Activated CD4-positive, alpha-beta T cell treated with anti-CD3 and anti-CD28 coated beads, Interleukin-2, amount 10 ng/mL, durations not matched to agents 7 days and 5 days (primary cell): Measurements from ENCODE around the gene SYT7. TPM values are rescaled to one million over a fixed set of nuclear protein-coding genes. Genes with fewer than 3 reads are reported as not detected.
"Not testable (repeated sequence)": the region's sequence is repeated elsewhere in the genome, so short reads cannot be mapped to it uniquely, and the experiment has no call there.

ENCODE experiments used
- CTCF ChIA-PET: fragments of 350-600 bp; sonication (Branson Sonifier 250); formaldehyde crosslinking; loops from one replicate; lab custom pipeline; 2021; ENCODE audit warnings: antibody characterized with exemption; lab: Charles Lee
- POLR2A ChIA-PET: fragments of 350-600 bp; sonication (Branson Sonifier 250); formaldehyde crosslinking; loops from one replicate; lab custom pipeline; 2021; ENCODE audit warnings: antibody characterized with exemption; lab: Charles Lee
- DNase-seq: peaks from one replicate; pipeline ENCODE4 v3.0.0-alpha.2; 2020
- H3K27ac Mint-ChIP-seq: one replicate; pipeline ENCODE4 v1.8.0; 2021; ENCODE audit warnings: mild to moderate bottlenecking, moderate library complexity, mixed read lengths
- H3K27me3 Mint-ChIP-seq: one replicate; pipeline ENCODE4 v1.8.0; 2021; ENCODE audit warnings: mixed read lengths
- H3K36me3 Mint-ChIP-seq: one replicate; pipeline ENCODE4 v1.8.0; 2021; ENCODE audit warnings: low read depth, mixed read lengths
- H3K4me1 Mint-ChIP-seq: one replicate; pipeline ENCODE4 v1.8.0; 2021; ENCODE audit warnings: mixed read lengths
- H3K4me3 Mint-ChIP-seq: one replicate; pipeline ENCODE4 v1.8.0; 2021; ENCODE audit warnings: mild to moderate bottlenecking, moderate library complexity, mixed read lengths
- H3K9me3 Mint-ChIP-seq: one replicate; pipeline ENCODE4 v1.8.0; 2021; ENCODE audit warnings: mixed read lengths
- total RNA-seq, 2 experiments: library from RNA; stranded (reverse); gene quantifications; one replicate each; pipeline ENCODE4 v1.2.3, GENCODE V29; 2021

The SYT7 gene
- total RNA-seq, 2 experiments from 2014 or later: not detected

- DNase-seq: peak; percentile 20
- Mint-ChIP-seq H3K9me3 (no peaks in the 10 kb centered on the region), H3K27me3 (no peaks in the 10 kb centered on the region), H3K36me3 (no peaks in the 10 kb centered on the region), H3K27ac (no peak overlapping the region), H3K4me3 (no peak overlapping the region), H3K4me1 (peaks cover 7% of the 10 kb centered on the region)
- ChIA-PET POLR2A (no interaction called here), CTCF (interaction anchor here (0.6 to 1.3 kb wide), 4 partner anchors 19 to 84 kb away, joined by 3 to 10 read pairs (median 4); partner anchors contain the start of gene LRRC10B)
Observed at GRCh38 chr11:61482513-61482912, 98.4 kb downstream of the SYT7 start.

GRCh38 chr11:61481806-61482205 is 99.1 kb downstream of the SYT7 start:
- H3K36me3 Mint-ChIP-seq: no peaks in the 10 kb centered on the region

GRCh38 chr11:61480994-61481335 is 99.9 kb downstream of the SYT7 start:
- no peaks in the 10 kb centered on the region for H3K9me3 Mint-ChIP-seq
- no peak overlapping the region for H3K27ac Mint-ChIP-seq
- H3K36me3 Mint-ChIP-seq: no peaks in the 10 kb centered on the region
- ChIA-PET CTCF (interaction anchor here (1.1 kb wide), 1 partner anchor 36 kb away, joined by 3 read pairs; no protein-coding TSS in a partner anchor), POLR2A (no interaction called here)
- no peaks in the 10 kb centered on the region for H3K27me3 Mint-ChIP-seq
- no peak overlapping the region for H3K4me3 Mint-ChIP-seq
- peak; percentile 11 for DNase-seq
- peaks cover 7% of the 10 kb centered on the region for H3K4me1 Mint-ChIP-seq

More at GRCh38 chr11:61481806-61482205, 99.1 kb downstream of the SYT7 start:
- Mint-ChIP-seq H3K27ac (no peak overlapping the region), H3K4me1 (peaks cover 7% of the 10 kb centered on the region), H3K27me3 (no peaks in the 10 kb centered on the region), H3K9me3 (no peaks in the 10 kb centered on the region), H3K4me3 (no peak overlapping the region)
- POLR2A ChIA-PET: no interaction called here
- no peak for DNase-seq
- CTCF ChIA-PET: interaction anchor here (0.6 to 1.3 kb wide), 4 partner anchors 18 to 85 kb away, joined by 3 to 10 read pairs (median 4); partner anchors contain the start of gene LRRC10B

GRCh38 chr11:61480261-61480993 is 100.4 kb downstream of the SYT7 start:
- Mint-ChIP-seq H3K27ac (no peak overlapping the region), H3K9me3 (no peaks in the 10 kb centered on the region), H3K36me3 (no peaks in the 10 kb centered on the region), H3K27me3 (no peaks in the 10 kb centered on the region), H3K4me3 (no peak overlapping the region), H3K4me1 (peaks cover 7% of the 10 kb centered on the region)
- CTCF ChIA-PET: interaction anchor here (1.1 kb wide), 1 partner anchor 37 kb away, joined by 3 read pairs; no protein-coding TSS in a partner anchor
- DNase-seq: no peak
- POLR2A ChIA-PET: no interaction called here

GRCh38 chr11:61479360-61480058 is 101.4 kb downstream of the SYT7 start:
- H3K9me3 Mint-ChIP-seq, DNase-seq, H3K4me1 Mint-ChIP-seq, H3K27me3 Mint-ChIP-seq, POLR2A ChIA-PET, H3K27ac Mint-ChIP-seq, H3K4me3 Mint-ChIP-seq, H3K36me3 Mint-ChIP-seq: not testable (repeated sequence)
- CTCF ChIA-PET: interaction anchor here (1.1 to 1.9 kb wide), 2 partner anchors 38 kb away, joined by 3 to 9 read pairs; no protein-coding TSS in a partner anchor

- peak; percentile 54 for DNase-seq
- Mint-ChIP-seq H3K4me1 (peaks cover 7% of the 10 kb centered on the region), H3K27me3 (no peaks in the 10 kb centered on the region), H3K27ac (no peak overlapping the region), H3K9me3 (no peaks in the 10 kb centered on the region), H3K36me3 (peaks cover 2% of the 10 kb centered on the region), H3K4me3 (no peak overlapping the region)
- ChIA-PET POLR2A (no interaction called here), CTCF (interaction anchor here (0.6 to 1.9 kb wide), 10 partner anchors 19 to 219 kb away, joined by 3 to 9 read pairs (median 4); no protein-coding TSS in a partner anchor)
Observed at GRCh38 chr11:61477727-61478148, 103.1 kb downstream of the SYT7 start.

- DNase-seq: no peak
- Mint-ChIP-seq H3K4me1 (peaks cover 7% of the 10 kb centered on the region), H3K9me3 (no peaks in the 10 kb centered on the region), H3K36me3 (peaks cover 2% of the 10 kb centered on the region), H3K27me3 (no peaks in the 10 kb centered on the region), H3K27ac (no peak overlapping the region), H3K4me3 (no peak overlapping the region)
- ChIA-PET CTCF (interaction anchor here (0.6 to 1.4 kb wide), 9 partner anchors 19 to 810 kb away, joined by 3 to 7 read pairs (median 4); partner anchors contain the start of gene SDHAF2), POLR2A (no interaction called here)
Observed at GRCh38 chr11:61477126-61477525, 103.8 kb downstream of the SYT7 start.

DNA sequence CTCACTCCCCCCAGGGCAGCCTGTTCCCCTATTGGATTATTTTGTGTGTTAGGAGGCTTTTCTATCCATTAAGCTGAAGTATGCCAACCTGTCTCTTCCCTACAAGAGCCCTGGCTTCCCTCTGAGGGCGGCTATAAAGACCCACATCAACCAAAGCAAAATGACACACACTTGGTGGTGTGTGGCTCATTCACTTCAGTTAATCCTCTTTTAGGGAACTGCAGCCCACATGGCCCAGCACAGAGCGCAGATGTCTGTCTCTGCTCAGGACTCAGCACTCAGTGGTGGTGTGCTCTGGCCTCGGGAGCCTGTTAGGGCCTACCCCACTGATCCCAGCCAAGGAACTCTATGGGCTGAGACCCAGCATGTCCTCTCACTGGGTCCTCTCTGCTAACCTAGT is 104.5 kb downstream of the SYT7 start:
- CTCF ChIA-PET: interaction anchor here (0.6 to 1.5 kb wide), 7 partner anchors 32 to 810 kb away, joined by 3 to 7 read pairs (median 4); partner anchors contain the start of gene LRRC10B

GRCh38 chr11:61475433-61475832 is 105.4 kb downstream of the SYT7 start:
- Mint-ChIP-seq H3K36me3 (peaks cover 2% of the 10 kb centered on the region), H3K9me3 (no peaks in the 10 kb centered on the region), H3K27me3 (no peaks in the 10 kb centered on the region), H3K4me3 (no peak overlapping the region), H3K27ac (no peak overlapping the region), H3K4me1 (peaks cover 4% of the 10 kb centered on the region)
- no peak for DNase-seq
- ChIA-PET CTCF (interaction anchor here (1.0 to 1.5 kb wide), 5 partner anchors 27 to 48 kb away, joined by 3 to 7 read pairs (median 3); partner anchors contain the start of gene LRRC10B), POLR2A (no interaction called here)

More for the DNA sequence above, 104.5 kb downstream of the SYT7 start:
- Mint-ChIP-seq H3K27ac (no peak overlapping the region), H3K9me3 (no peaks in the 10 kb centered on the region), H3K36me3 (peaks cover 2% of the 10 kb centered on the region), H3K4me3 (no peak overlapping the region), H3K27me3 (no peaks in the 10 kb centered on the region), H3K4me1 (peaks cover 6% of the 10 kb centered on the region)
- POLR2A ChIA-PET: no interaction called here
- DNase-seq: no peak

- ChIA-PET POLR2A (no interaction called here), CTCF (no interaction called here)
- Mint-ChIP-seq H3K27me3 (no peaks in the 10 kb centered on the region), H3K9me3 (no peaks in the 10 kb centered on the region), H3K36me3 (peaks cover 4% of the 10 kb centered on the region), H3K4me3 (no peak overlapping the region), H3K27ac (no peak overlapping the region), H3K4me1 (peaks cover 4% of the 10 kb centered on the region)
- DNase-seq: no peak
Observed at GRCh38 chr11:61474013-61474643, 106.7 kb downstream of the SYT7 start.

DNA sequence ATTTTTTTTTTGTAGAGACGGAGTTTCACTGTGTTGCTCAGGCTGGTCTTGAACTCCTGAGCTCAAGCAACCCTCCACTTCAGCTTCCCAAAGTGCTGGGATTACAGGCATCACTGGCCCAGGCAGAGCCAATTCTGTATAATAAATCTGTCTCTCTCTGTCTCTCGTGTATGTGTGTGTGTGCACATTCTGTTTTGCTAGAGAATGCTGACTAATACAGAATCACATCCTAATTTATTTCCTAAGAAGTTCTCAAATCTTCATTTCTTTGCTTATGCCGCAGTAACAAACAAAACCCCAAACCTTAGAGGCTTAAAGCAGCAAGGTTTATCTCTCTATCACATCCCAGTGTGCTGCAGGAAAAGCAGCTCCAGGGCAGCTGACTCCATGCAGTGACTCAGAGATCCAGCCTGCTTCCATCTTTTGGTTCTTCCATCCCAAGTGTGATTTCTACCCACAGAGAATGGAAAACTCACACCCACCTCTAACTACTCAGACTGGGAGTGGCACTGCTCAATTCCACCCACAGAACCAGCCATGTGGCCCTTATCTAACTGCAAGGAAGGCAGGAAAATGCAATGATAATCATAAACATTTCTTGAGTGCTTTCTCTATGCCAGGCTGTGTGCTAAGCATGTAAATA is 107.4 kb downstream of the SYT7 start:
- no peak overlapping the region for H3K27ac Mint-ChIP-seq

DNA sequence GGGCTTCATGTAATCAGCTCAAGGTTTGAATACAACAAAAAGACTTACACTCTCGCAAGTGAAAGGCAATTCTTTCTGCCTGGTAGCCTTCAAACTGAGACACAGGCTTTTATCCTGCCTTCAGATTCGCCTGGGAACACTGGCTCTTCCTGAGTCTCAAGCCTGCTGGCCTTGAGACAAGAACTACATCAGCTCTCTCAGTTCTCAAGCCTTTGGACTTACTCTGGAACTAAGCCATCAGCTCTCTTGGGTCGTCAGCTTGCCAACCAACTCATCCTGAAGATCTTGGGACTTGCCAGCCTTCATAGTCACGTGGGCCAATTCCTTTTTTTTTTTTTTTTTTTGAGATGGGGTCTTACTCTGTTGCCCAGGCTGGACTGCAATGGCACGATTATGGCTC is 108.0 kb downstream of the SYT7 start:
- ChIA-PET CTCF (interaction anchor here (1.4 kb wide), 1 partner anchor 44 kb away, joined by 4 read pairs; no protein-coding TSS in a partner anchor), POLR2A (no interaction called here)
- Mint-ChIP-seq H3K27ac (peak overlapping the region; percentile 14), H3K4me3 (no peak overlapping the region), H3K4me1 (no peaks in the 10 kb centered on the region), H3K36me3 (peaks cover 7% of the 10 kb centered on the region), H3K27me3 (no peaks in the 10 kb centered on the region), H3K9me3 (no peaks in the 10 kb centered on the region)
- DNase-seq: no peak

More for the DNA sequence above, 107.4 kb downstream of the SYT7 start:
- H3K27me3 Mint-ChIP-seq: no peaks in the 10 kb centered on the region
- ChIA-PET CTCF (interaction anchor here (1.4 kb wide), 1 partner anchor 44 kb away, joined by 4 read pairs; no protein-coding TSS in a partner anchor), POLR2A (no interaction called here)
- no peak overlapping the region for H3K4me3 Mint-ChIP-seq
- DNase-seq: no peak
- no peaks in the 10 kb centered on the region for H3K9me3 Mint-ChIP-seq
- peaks cover 4% of the 10 kb centered on the region for H3K4me1 Mint-ChIP-seq
- H3K36me3 Mint-ChIP-seq: peaks cover 4% of the 10 kb centered on the region
